Measurements from ENCODE around the gene FAM110A. TPM values are rescaled to one million over a fixed set of nuclear protein-coding genes. Genes with fewer than 3 reads are reported as not detected.
"Not testable (repeated sequence)": the region's sequence is repeated elsewhere in the genome, so short reads cannot be mapped to it uniquely, and the experiment has no call there.

The FAM110A gene
- total RNA-seq, 1 donor from 2014 or later = 2.9 TPM

DNA sequence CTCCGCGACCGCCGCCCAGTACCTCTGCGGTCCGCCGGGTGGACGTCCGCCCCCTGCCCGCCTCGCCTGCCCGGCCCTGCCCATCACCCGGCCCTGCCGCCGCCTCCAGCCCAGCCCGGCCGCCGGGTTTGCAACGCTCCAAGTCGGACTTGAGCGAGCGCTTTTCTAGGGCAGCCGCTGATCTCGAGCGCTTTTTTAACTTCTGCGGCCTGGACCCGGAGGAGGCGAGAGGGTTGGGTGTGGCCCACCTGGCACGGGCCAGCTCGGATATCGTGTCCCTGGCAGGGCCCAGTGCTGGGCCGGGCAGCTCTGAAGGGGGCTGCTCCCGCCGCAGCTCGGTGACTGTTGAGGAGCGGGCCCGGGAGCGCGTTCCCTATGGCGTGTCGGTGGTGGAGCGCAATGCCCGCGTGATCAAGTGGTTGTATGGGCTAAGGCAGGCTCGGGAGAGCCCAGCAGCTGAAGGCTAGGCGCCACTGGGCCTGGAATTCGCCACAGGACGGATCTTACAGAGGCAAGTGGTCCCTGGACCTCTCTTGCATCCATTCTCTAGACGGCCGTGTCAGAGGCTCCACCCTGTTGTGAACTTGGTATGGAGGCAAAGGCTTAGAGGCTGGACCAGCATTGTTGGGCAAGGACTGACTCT is 11.8 kb downstream of the FAM110A start:
- no peak for DNase-seq

- no peak for DNase-seq
Measured at GRCh38 chr20:845941-846893, 12.7 kb downstream of the FAM110A start.

DNA sequence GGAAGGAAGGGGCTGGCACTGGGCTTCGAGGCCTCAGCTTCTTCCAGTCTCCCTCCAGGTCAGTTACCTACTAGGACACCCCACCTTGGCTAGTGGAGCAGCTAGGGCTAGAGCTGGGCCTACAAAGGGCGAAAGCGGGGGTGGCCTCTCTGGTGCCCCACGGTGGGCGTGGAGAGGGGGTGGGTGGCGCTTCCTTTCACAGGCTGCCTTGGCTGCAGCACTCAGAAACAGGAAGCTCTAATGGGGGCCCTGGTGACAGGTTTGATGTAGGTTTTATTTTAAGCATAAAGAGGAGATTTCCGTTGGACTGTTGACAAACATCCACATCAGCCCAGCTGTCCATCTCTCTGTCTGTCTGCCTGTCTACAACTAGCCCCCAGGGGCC is 13.4 kb downstream of the FAM110A start:
- no peak for DNase-seq

- no peak for DNase-seq
Measured at GRCh38 chr20:848193-848592, 14.7 kb downstream of the FAM110A start.

- DNase-seq = not testable (repeated sequence)
Measured at GRCh38 chr20:848731-849130, 15.2 kb downstream of the FAM110A start.

- no peak for DNase-seq
Measured at GRCh38 chr20:853406-853996, 20.0 kb downstream of the FAM110A start.

DNA sequence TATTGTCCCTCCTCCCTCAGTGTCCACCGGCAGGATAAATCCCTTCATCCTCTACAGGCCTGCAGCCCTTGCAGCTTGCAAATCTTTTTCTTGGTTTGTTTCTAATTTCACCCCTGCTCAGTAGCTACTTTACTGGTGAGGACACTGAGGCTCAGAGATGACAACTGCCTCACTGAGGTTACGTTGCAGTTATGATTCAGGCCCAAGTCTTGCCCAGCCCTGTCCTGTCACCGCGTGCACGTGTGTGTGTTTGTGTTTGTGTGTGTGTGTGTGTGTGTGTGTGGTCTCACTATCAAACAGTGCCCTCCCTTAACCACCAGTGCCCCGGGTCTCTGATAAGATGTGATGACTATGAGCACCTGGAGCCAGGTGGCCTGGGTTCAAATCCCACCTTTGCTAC is 21.1 kb downstream of the FAM110A start:
- DNase-seq = no peak

DNA sequence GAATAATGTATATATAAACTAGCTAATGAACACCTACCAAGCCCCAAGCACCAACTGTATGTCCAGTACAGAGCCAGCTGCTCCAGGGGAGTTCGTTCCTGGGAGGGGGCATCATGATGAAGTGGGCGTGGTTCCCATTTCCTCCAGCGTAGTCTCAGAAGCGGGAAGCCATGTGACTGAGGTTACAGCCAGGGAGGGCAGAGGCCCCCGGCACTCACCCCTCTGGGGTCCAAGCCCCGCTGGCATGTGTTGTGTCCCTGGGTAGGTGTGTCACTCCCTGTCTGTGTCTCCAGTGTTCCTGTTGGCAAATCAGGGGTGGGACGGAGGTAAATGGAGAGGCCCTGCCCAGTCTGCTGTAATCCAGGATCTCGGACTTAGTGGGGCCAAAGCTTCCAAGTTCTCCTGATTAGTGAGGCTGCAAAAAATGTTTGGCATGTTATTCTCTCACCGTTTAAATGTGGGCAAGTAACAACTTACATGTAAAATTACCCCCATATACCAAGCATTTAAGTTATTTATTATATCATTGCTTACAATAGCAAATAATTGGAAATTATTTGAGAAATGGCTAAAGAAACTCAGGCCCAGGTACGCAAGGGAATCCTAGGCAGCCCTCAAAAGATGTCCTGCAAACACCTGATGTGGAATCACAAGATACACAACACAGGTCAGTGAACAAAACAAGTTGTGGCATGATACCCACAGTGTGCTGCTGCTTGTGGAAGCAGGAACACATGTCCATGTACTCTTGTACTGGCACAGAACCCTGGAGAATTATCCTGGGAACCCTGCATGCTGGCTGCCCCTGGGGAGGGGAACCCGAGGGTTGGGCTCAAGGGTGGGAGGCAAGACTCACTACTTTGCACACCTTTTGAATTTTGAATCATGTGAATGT is 22.2 kb downstream of the FAM110A start:
- DNase-seq = no peak

DNA sequence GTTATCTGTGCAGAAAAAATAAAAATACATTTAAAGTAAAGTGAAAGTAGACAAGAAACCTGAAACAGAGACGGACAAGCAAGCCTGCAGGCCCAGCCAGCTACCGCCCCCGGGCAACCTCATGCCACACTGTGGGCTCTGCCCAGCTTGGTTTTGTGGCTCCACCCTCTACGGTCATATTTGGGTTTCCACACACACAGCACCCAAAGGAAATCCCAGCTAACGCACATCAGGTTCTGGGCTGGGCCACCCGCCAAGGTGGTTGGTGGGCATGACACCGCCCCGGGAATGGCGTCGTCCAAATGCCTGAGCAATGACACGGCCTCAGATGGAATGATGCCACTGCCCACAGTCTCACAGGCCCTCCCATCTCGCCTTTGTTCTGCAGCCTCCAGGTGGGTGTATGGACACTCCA is 22.9 kb downstream of the FAM110A start:
- DNase-seq = peak; percentile 23

GRCh38 chr20:858011-858410 is 24.5 kb downstream of the FAM110A start:
- no peak for DNase-seq

- no peak for DNase-seq
Measured at GRCh38 chr20:859751-860231, 26.3 kb downstream of the FAM110A start.

DNA sequence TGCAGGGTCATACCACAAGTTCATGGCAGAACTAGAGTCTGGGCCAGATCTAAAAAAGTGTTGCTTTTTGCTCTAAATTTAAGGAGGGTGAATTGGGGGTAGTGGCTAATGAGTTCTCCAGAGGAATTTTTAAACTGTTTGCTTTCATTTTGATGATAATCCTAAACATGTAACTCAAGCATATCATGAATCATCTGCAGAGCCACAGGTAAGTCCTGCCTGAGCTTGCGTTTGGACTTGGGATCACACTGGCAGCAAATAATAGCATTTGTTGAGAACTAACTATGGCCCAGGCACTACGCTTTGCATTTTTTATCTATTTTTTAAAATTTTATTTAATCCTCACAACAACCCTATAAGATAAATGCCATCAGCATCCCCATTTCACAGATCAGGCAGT is 27.4 kb downstream of the FAM110A start:
- no peak for DNase-seq

GRCh38 chr20:865440-865839 is 31.9 kb downstream of the FAM110A start:
- DNase-seq = no peak

GRCh38 chr20:868279-868678 is 34.8 kb downstream of the FAM110A start:
- DNase-seq = no peak

DNA sequence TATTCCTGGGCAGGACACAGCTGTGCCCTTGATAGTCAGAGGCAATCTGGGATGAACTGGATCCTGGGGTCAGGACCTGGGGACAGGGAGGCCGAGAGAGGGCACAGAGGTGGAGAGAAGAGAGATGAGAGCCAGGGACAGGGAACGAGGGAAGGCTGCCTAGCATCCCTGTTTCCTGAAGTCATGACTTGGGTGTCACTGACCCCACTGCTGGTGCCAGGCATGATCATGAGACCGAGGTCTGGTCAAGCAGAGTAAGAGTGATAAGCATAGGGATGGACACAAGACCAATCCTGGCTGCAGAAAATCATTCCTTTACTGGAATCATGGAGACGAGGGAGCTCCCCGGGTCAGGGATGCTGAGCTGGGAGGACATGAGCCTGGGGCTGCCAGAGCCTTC is 36.1 kb downstream of the FAM110A start:
- DNase-seq = no peak

DNA sequence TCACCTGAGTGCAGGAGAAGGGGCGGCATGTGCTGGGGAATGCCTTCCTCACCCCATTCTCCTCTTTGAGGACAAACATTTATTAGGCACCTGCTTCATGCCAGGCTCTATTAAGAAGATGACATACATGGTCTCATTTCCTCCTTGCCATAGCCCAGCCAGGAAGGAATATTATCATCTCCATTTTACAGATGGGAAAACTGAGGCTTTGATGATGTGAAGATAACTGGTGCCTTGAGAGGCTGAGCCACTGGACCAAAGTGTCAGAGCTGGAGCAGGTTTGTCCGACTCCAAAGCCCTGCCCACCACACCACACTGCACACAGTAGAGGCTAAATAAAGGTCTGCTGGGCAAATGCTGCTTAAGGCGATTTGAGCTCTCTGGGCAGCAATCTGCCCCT is 37.2 kb downstream of the FAM110A start:
- no peak for DNase-seq

DNA sequence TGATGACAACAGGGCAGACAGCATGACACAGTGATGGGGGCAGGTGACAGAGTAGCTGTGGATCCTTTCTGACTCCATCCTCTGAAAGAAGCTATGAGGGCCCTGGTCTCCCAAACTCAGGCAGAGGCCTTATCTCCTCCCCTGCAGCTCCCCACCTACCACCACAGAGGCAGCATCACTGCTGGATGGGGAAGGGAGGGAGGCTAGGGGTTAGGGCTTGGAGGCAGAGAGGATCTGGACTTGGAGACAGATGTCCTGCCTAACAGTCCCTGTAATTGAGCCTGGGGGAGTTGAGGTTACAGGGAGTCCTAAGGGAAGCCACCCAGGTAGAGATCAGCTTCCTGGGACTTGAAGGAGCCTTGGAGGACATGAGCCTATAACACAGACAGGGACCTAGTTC is 37.9 kb downstream of the FAM110A start:
- DNase-seq = no peak

- DNase-seq = no peak
Measured at GRCh38 chr20:871948-872347, 38.4 kb downstream of the FAM110A start.

DNA sequence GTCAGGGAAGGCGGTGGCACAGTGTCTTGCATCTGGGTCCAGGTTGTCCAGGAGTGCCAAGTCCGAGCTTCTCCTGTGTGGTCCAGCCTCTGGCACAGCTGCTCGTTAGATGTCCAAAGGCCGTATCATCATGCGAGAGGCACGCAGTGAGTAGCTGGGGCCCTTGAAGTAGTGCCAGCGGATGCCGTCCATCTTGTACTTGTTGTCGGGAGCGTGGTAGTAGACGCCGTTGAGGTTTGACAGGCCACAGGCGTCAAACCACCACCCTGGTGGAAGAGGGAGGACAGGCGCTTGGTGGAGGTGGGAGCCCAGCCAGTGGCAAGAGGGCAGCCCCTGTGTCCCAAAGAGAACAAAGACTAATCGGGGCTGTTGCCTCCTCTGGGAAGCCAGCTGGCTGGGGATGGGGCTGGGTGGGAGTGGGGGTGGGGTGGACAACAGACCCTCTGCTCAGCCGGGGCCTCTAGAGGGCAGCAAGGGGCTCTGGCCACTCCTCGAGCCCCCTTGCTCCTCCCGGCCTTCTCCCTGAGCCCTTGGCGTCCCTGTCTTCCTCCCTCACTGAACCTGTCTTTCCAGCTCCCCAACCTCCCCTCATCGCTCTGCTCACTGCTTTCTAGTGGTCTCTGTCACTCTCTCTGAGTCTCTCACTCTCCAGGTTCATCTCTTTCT is 39.5 kb downstream of the FAM110A start:
- DNase-seq = no peak

- no peak for DNase-seq
Measured at GRCh38 chr20:873875-874607, 40.5 kb downstream of the FAM110A start.

GRCh38 chr20:875115-875514 is 41.6 kb downstream of the FAM110A start:
- no peak for DNase-seq

All from dermis blood vessel endothelial cell (primary cell).